K562 (cell line): ENCODE measurements around the gene CYFIP2. TPM values are rescaled to one million over a fixed set of nuclear protein-coding genes. Genes with fewer than 3 reads are reported as not detected.

Experiments used
- ATAC-seq: fragments of 200-7000 bp; cut with Tn5 transposase; 3 replicates; pipeline ENCODE4 v1.9.1; 2020; ENCODE audit warnings: moderate library complexity
- BruUV-seq: library from RNA; stranded (reverse); fragments of 400-500 nt; replicated peaks from 2 replicates; lab custom pipeline; 2021; lab: Mats Ljungman, UMichigan
- CTCF ChIA-PET: fragments of 300-600 bp; formaldehyde crosslinking; extraction: SDS; loops from one replicate; lab custom pipeline; 2021; ENCODE audit warnings: low intra/inter-chr PET ratio; lab: Yijun Ruan, JAX
- POLR2A ChIA-PET: fragments of 300-600, 350-650 bp; sonication (Branson Sonifier 250); formaldehyde crosslinking; extraction: SDS; loops from one replicate; lab custom pipeline; 2021; ENCODE audit warnings: antibody characterized with exemption, inconsistent platforms; lab: Yijun Ruan, JAX
- DNase-seq, 4 experiments: peaks; one replicate each; pipeline versions ENCODE4 v3.0.0 to v3.0.0-alpha.2; 2011 to 2018; ENCODE audit warnings: low spot score in 3 of 4, mixed read lengths in 3 of 4; ENCODE audit errors: extremely low read depth in 1 of 4
- FAIRE-seq: peaks from 2 replicates; lab custom pipeline; 2011; peaks lifted over from hg19 to GRCh38; lab: Jason Lieb, UNC
- H2AFZ ChIP-seq: 2 replicates; pipeline ENCODE4 v1.6.0; 2011; ENCODE audit warnings: low read depth, low read length, control low read depth, inconsistent platforms
- H3K27ac ChIP-seq: fragments of 200-600 bp; 3 replicates; pipeline ENCODE4 v1.8.0; 2011; ENCODE audit warnings: low read depth, mild to moderate bottlenecking, control low read depth, inconsistent platforms, low read length, moderate library complexity, mixed read lengths; ENCODE audit errors: extremely low read depth
- H3K27me3 ChIP-seq, 2 experiments: fragments of 300-600 bp in 1 of 2; 2 replicates in 1 of 2; 3 replicates in 1 of 2; pipeline versions ENCODE4 v1.6.0 to v1.8.0; 2011; ENCODE audit warnings: inconsistent platforms in 2 of 2, low read length in 2 of 2, mild to moderate bottlenecking in 1 of 2, mixed read lengths in 1 of 2, moderate library complexity in 1 of 2; ENCODE audit not compliant: control insufficient read depth in 2 of 2, insufficient read depth in 2 of 2
- H3K36me3 ChIP-seq: fragments of 300-600 bp; 3 replicates; pipeline ENCODE4 v1.8.0; 2011; ENCODE audit warnings: mild to moderate bottlenecking, low read length, inconsistent platforms; ENCODE audit not compliant: control insufficient read depth, insufficient read depth
- H3K4me1 ChIP-seq, 2 experiments: fragments of 200-600 bp in 1 of 2; replicated peaks in 1 of 2; 2 replicates in 1 of 2; 3 replicates in 1 of 2; pipeline versions ENCODE4 v1.5.1 to v1.8.0; 2011; ENCODE audit warnings: inconsistent platforms in 2 of 2, low read length in 2 of 2, mild to moderate bottlenecking in 1 of 2, mixed read lengths in 1 of 2, moderate library complexity in 1 of 2; ENCODE audit not compliant: control insufficient read depth in 2 of 2, insufficient read depth in 2 of 2
- H3K4me2 ChIP-seq: 2 replicates; pipeline ENCODE4 v1.6.1; 2011; ENCODE audit warnings: low read length, control low read depth, inconsistent platforms, mixed read lengths; ENCODE audit not compliant: insufficient read depth
- H3K4me3 ChIP-seq: fragments of 200-600 bp; sonication (generic), shearing (Covaris generic); 2 replicates; pipeline ENCODE4 v1.5.1; 2016; ENCODE audit warnings: control low read depth, inconsistent platforms
- H3K79me2 ChIP-seq: fragments of 200-600 bp; 3 replicates; pipeline ENCODE4 v1.8.0; 2011; ENCODE audit warnings: low read length, inconsistent platforms; ENCODE audit not compliant: control insufficient read depth, insufficient read depth
- H3K9ac ChIP-seq, 2 experiments: 2 replicates each; pipeline versions ENCODE4 v1.6.0 to v1.6.1; 2011; ENCODE audit warnings: low read depth in 2 of 2, low read length in 2 of 2, control low read depth in 1 of 2, inconsistent platforms in 1 of 2, mild to moderate bottlenecking in 1 of 2, mixed read lengths in 1 of 2; ENCODE audit not compliant: insufficient read depth in 1 of 2
- H3K9me1 ChIP-seq: one replicate; pipeline ENCODE4 v1.6.0; 2011; ENCODE audit warnings: inconsistent platforms, mild to moderate bottlenecking, low read length, moderate library complexity; ENCODE audit not compliant: control insufficient read depth, insufficient read depth
- H3K9me3 ChIP-seq: replicated peaks from 2 replicates; pipeline ENCODE4 v1.5.1; 2011; ENCODE audit warnings: low read depth, low read length, inconsistent platforms; ENCODE audit not compliant: control insufficient read depth, insufficient read depth
- H4K20me1 ChIP-seq: replicated peaks from 2 replicates; pipeline ENCODE4 v1.6.1; 2011; ENCODE audit warnings: low read length, inconsistent platforms, mixed read lengths; ENCODE audit not compliant: control insufficient read depth, insufficient read depth
- WGBS: fragments of 100-300 bp; shearing (Covaris generic); methylation state at CpG from one replicate; pipeline ENCODE4 v1.1.6; 2016; ENCODE audit warnings: low coverage, mixed read lengths; ENCODE audit not compliant: insufficient coverage; ENCODE audit errors: missing lambda C conversion rate; 5-methylcytosine and 5-hydroxymethylcytosine counted together
- in situ Hi-C: fragments of 300-500 bp; cut with MboI; formaldehyde crosslinking; loops from 4 replicates; pipeline ENCODE4 v1.15.0; 2018; ENCODE audit warnings: inconsistent platforms, mixed read lengths
- intact Hi-C: fragments of 100-400 bp; cut with micrococcal nuclease; formaldehyde crosslinking; loops from 2 replicates; pipeline ENCODE4 v1.14.2; 2022
- polyA plus RNA-seq, 8 experiments: library from polyadenylated mRNA; depleted of rRNA in 4 of 8; stranded (reverse) in 5 of 8; unstranded in 3 of 8; fragments of >200 nt; fragmentation: Nextera tagmentation in 2 of 8; fragmentation: Illumina TruSeq in 1 of 8; extraction: Ambion mirVana in 2 of 8; extraction: Trizol in 1 of 8; gene quantifications; 2 replicates each; pipeline versions ENCODE4 v1.2.1 to v1.2.3, GENCODE V29; 2011 to 2014; ENCODE audit warnings: inconsistent platforms in 1 of 8, missing spikeins in 1 of 8
- total RNA-seq, 7 experiments: library from RNA; depleted of rRNA in 6 of 7; stranded (reverse); fragments of >200 nt in 6 of 7; fragmentation: Illumina TruSeq in 2 of 7; extraction: Trizol in 2 of 7; gene quantifications; 2 replicates each; pipeline versions ENCODE4 v1.2.1 to v1.2.3, GENCODE V29; 2011 to 2021; ENCODE audit warnings: low replicate concordance in 1 of 7
- TF ChIP-seq, protein P1 (sequence below): fragments of 250-450 bp; sonication (Bioruptor Pico); IDR thresholded peaks from 2 replicates; pipeline ENCODE4 v1.8.0; 2021; ENCODE audit warnings: borderline replicate concordance, mild to moderate bottlenecking, moderate library complexity; ENCODE audit not compliant: poor library complexity, severe bottlenecking
- TF ChIP-seq, protein P2 (sequence below): fragments of 450-650 bp; conservative IDR thresholded peaks from 2 replicates; pipeline ENCODE4 v1.6.1; 2016; ENCODE audit warnings: missing genetic modification characterization, low read depth, mild to moderate bottlenecking, missing compliant biosample characterization, moderate library complexity

Gene CYFIP2
- total and polyA plus RNA-seq, 9 of the 15 experiments (the other 6 are each of a cell fraction or from before 2014, with no cell fraction given) = 0.76 to 2.9 (median 1.4) TPM; not detected in 1

GRCh38 chr5:157359356-157360055 lies 93.6 kb downstream of the CYFIP2 start:
- H3K9me3 ChIP-seq = no peaks in the 10 kb centered on the region
- peaks cover 7 to 28% of the 10 kb centered on the region in 2 experiments; a peak in 4 of 5 replicates for H3K4me1 ChIP-seq
- DNase-seq = no peak
- no peak overlapping the region for H3K9ac ChIP-seq
- WGBS = 23% methylated on average over 2 of the region's 2 CpGs
- H4K20me1 ChIP-seq = 0 out of 2 replicates have a peak, but pooled peaks cover 2% of the 10 kb centered on the region
- H3K9me1 ChIP-seq = no peaks in the 10 kb centered on the region
- BruUV-seq = no TSS peak
- H2AFZ ChIP-seq = no peak overlapping the region
- TF ChIP-seq, protein P1, sequence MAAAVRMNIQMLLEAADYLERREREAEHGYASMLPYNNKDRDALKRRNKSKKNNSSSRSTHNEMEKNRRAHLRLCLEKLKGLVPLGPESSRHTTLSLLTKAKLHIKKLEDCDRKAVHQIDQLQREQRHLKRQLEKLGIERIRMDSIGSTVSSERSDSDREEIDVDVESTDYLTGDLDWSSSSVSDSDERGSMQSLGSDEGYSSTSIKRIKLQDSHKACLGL (CRISPR knock-in tag) = no peak
- TF ChIP-seq, protein P2, sequence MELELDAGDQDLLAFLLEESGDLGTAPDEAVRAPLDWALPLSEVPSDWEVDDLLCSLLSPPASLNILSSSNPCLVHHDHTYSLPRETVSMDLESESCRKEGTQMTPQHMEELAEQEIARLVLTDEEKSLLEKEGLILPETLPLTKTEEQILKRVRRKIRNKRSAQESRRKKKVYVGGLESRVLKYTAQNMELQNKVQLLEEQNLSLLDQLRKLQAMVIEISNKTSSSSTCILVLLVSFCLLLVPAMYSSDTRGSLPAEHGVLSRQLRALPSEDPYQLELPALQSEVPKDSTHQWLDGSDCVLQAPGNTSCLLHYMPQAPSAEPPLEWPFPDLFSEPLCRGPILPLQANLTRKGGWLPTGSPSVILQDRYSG (tag) = 0 out of 2 replicates have a peak, but pooled peaks have one; percentile 40
- TF ChIP-seq, all 486 proteins: peak for 1
- in situ Hi-C loops (no loop called here), intact Hi-C loops (loop anchor here (5.0 kb wide), 1 partner anchor 358 kb away; no protein-coding TSS in a partner anchor)
- POLR2A ChIA-PET = interaction anchor here (1.5 kb wide), 1 partner anchor 217 kb away, joined by 3 read pairs; the partner anchor contains the start of gene MED7
- no peaks in the 10 kb centered on the region for H3K36me3 ChIP-seq
- no peak overlapping the region for H3K4me2 ChIP-seq
- H3K27me3 ChIP-seq = peaks cover 0 to 19% of the 10 kb centered on the region in 2 experiments; a peak in 1 of 5 replicates
- H3K4me3 ChIP-seq = no peak overlapping the region
- CTCF ChIA-PET = no interaction called here
- no peak overlapping the region for H3K27ac ChIP-seq
- FAIRE-seq (no peak), ATAC-seq (no peak)
- no peaks in the 10 kb centered on the region for H3K79me2 ChIP-seq
